ENCODE data around the gene TMEM219. TPM values are rescaled to one million over a fixed set of nuclear protein-coding genes. Genes with fewer than 3 reads are reported as not detected.

The TMEM219 gene
- total and polyA plus RNA-seq, 2 of the 8 experiments (the other 6 are each of a cell fraction or from before 2014, with no cell fraction given), result 60.2 to 116 TPM

- TF ChIP-seq PHF8 (conservative IDR thresholded peaks at IDR 0.05; ENCODE audit: low read depth, low read length), result no peak
- no peak for TF ChIP-seq KDM1A (IDR thresholded peaks at IDR 0.05; ENCODE audit: borderline replicate concordance, low read length)
- no peak for TF ChIP-seq BACH1 (IDR thresholded peaks at IDR 0.05; ENCODE audit: low read length)
These were observed 22.9 kb downstream of the TMEM219 start (continued) for GRCh38 chr16:29984764-29985147.

All from H1 (cell line).